GM12865 (cell line): ENCODE results near the gene APBA2.

Source experiments
- DNase-seq: peaks from one replicate; pipeline ENCODE4 v3.0.0; 2010; ENCODE audit warnings: low read depth
- H3K4me3 ChIP-seq: 2 replicates; pipeline ENCODE4 v1.5.1; 2011; ENCODE audit warnings: mild to moderate bottlenecking, low read depth, low read length, control low read depth
- TF ChIP-seq, protein P1 (sequence below): IDR thresholded peaks from 2 replicates; pipeline ENCODE4 v1.5.1; 2011; ENCODE audit warnings: low read length, control low read depth, low read depth, inconsistent platforms; ENCODE audit not compliant: insufficient read depth; ENCODE audit errors: missing control alignments

The APBA2 gene

GRCh38 chr15:28927043-28927442 is 41.3 kb downstream of the APBA2 start:
- no peak overlapping the region for H3K4me3 ChIP-seq
- DNase-seq = no peak
- TF ChIP-seq, protein P1, sequence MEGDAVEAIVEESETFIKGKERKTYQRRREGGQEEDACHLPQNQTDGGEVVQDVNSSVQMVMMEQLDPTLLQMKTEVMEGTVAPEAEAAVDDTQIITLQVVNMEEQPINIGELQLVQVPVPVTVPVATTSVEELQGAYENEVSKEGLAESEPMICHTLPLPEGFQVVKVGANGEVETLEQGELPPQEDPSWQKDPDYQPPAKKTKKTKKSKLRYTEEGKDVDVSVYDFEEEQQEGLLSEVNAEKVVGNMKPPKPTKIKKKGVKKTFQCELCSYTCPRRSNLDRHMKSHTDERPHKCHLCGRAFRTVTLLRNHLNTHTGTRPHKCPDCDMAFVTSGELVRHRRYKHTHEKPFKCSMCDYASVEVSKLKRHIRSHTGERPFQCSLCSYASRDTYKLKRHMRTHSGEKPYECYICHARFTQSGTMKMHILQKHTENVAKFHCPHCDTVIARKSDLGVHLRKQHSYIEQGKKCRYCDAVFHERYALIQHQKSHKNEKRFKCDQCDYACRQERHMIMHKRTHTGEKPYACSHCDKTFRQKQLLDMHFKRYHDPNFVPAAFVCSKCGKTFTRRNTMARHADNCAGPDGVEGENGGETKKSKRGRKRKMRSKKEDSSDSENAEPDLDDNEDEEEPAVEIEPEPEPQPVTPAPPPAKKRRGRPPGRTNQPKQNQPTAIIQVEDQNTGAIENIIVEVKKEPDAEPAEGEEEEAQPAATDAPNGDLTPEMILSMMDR = no peak

DNA sequence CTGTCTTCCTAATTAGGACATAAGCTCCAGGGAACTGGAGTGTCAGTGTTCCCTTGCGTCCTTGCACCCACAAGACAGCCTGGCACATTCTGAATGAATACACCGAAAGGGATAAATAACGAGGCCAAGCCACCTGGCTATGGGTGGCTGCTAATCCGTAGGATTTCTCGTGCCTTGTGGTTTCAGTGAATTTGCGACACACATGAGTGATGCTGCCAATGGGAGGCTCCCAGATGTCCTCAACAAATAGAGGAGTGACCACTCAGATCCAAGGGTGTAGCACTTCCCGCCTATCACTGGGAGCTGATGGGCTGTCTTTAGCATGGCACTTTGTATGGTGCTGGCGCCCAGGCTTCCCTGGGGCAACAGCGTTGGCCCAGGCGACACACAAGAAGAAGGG is 43.4 kb downstream of the APBA2 start:
- DNase-seq = no peak
- TF ChIP-seq, protein P1 = no peak

GRCh38 chr15:28930011-28930410 is 44.2 kb downstream of the APBA2 start:
- TF ChIP-seq, protein P1 = no peak
- H3K4me3 ChIP-seq = no peak overlapping the region
- no peak for DNase-seq

More for the DNA sequence above, 43.4 kb downstream of the APBA2 start:
- no peak overlapping the region for H3K4me3 ChIP-seq

DNA sequence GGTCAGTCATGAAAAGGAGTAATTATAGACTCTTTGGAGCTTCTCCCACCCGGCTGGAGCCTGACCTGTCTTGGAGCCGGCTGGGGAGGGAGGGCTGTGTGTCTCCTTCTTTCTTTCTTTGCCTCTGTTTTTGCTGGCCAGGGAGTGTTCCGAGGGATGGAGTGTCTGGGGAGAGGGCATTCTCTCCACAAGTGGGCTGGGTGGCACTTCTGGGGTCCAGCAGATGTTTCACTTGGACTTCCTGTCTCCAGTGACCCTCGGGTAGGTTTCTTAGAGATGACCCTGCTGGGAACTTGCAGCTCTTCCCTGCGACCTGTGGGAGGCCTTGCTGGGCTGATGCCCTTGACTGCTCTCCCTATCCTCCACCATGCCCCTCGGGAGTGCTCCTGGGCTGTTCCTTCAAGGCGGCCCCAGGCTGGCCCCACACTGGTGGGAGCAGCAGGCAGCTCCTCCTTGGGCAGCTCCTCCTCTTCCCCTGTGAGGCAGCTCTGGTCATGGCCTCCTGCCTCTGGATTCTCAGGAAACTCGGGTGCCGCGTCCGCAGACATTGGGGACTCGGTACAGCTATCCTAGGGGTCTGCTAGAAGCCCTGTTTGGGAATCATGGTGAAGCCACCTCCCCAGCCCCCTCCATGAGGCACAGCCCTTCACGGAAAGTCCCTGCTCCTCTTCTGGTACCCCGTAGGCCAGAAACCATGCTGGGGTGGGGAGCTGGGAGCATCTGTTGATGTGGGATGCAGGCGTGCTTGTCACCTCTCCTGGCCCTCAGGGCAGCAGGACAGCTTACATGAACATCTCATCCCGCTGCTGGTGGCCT is 44.9 kb downstream of the APBA2 start:
- H3K4me3 ChIP-seq = no peak overlapping the region
- DNase-seq = no peak
- TF ChIP-seq, protein P1 = no peak

DNA sequence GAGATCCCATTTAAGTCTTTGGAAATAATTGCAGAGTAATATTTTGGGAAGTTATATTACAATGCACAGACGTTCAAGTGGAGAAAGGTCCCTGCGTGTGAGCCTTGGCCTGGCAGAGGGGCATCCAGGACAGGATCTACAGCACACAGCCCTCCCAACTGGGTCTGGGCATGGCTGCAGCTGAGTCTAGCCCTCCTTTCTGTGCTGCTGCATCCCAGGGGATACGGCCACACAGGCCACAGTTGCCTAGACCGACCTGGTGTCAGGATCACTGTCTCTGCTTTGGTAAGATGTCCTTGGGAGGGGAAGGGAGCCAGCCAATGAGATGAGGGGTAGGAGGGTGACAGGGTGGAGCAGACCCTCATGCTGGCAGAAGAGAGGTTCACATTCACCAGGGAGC is 46.1 kb downstream of the APBA2 start:
- no peak for DNase-seq
- TF ChIP-seq, protein P1 = no peak
- no peak overlapping the region for H3K4me3 ChIP-seq

DNA sequence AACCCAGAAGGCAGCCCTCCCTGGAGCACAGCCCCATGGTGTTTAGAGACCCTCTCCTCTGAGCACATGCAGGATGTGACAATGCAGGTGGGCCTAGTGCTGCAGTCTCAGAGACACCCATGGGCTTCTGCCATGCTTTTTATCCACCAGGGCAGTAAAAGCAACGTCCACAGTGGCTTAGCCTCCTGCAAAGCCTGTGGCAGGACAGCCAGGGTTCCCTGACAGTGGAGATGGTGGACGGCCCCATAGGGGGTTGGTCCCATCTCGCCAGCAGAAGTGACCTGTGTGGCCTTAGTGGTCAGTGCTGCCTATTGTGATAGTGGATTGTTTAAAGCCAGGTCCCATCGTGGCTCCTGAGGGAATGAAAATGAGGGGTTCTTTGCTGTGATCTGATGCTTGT is 46.6 kb downstream of the APBA2 start:
- no peak for DNase-seq
- TF ChIP-seq, protein P1 = no peak
- H3K4me3 ChIP-seq = no peak overlapping the region
